Lower leg skin (tissue), 3 donors: ENCODE data around the gene LRRC15.

Experiments
- CTCF ChIP-seq, 3 donors: fragments of 450-650 bp; IDR thresholded peaks; one replicate each; pipeline ENCODE4 v1.5.1; 2016; ENCODE audit warnings: antibody characterized with exemption in 3 of 3, mild to moderate bottlenecking in 3 of 3, moderate library complexity in 2 of 3
- POLR2A ChIP-seq, 2 donors: fragments of 450-650 bp; IDR thresholded peaks; one replicate each; pipeline ENCODE4 v1.6.1; 2016 to 2017; ENCODE audit warnings: antibody characterized with exemption in 2 of 2, mild to moderate bottlenecking in 1 of 2, moderate library complexity in 1 of 2

- no peak for TF ChIP-seq CTCF (IDR thresholded peaks at IDR 0.05)
- TF ChIP-seq POLR2A (IDR thresholded peaks at IDR 0.05) = no peak
Measured at GRCh38 chr3:194316918-194317317, 52.6 kb downstream of the LRRC15 start.
